ENCODE results near the gene PARD3. TPM values are rescaled to one million over a fixed set of nuclear protein-coding genes. Genes with fewer than 3 reads are reported as not detected.

Gene PARD3
- total and polyA plus RNA-seq, 2 donors (not counting 1 experiment from before 2014, with no cell fraction given) = 24.0 to 46.4 TPM

DNA sequence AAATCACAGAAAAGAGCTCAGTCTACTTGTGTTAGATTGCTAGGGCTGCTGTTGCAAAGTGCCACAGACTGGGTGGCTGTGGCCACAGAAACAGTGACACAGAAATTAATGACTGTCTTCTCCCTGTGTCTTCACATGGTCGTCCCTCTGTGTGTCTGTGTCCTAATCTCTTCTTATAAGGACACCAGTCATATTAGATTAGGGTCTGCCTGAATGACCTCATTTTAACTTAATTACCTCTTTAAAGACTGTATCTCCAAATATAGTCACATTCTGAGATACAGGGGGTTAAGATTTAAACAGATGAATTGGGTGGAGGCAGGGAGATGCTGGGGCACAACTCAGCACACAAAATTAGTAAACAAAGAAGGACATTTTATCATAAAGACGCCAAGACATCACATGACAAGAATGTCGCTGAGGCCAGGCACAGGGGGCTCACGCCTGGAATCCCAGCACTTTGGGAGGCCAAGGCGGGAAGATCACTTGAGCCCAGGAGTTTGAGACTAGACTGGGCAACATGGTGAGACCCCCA, 23.3 kb upstream of the PARD3 start:
- Histone ChIP-seq H3K36me3 (ENCODE audit: control insufficient read depth, insufficient read depth, low read length) (no peaks in the 10 kb centered on the region), H3K9ac (ENCODE audit: insufficient read depth, low read length) (no peak overlapping the region), H2AFZ (ENCODE audit: low read length) (no peak overlapping the region), H3K4me1 (ENCODE audit: control insufficient read depth, extremely low read depth, insufficient read depth, low read length) (no peaks in the 10 kb centered on the region), H3K4me2 (ENCODE audit: extremely low read depth, insufficient read depth, low read length) (no peak overlapping the region), H3K9me3 (ENCODE audit: control insufficient read depth, insufficient read depth, low read depth, low read length) (no peaks in the 10 kb centered on the region), H3K4me3 (replicated peaks in 1 of 4; ENCODE audit: control extremely low read depth in 1 of 4, insufficient read depth in 1 of 4, low read depth in 3 of 4, low read length in 4 of 4) (no peak overlapping the region), H4K20me1 (ENCODE audit: control insufficient read depth, extremely low read depth, insufficient read depth, low read length) (no peaks in the 10 kb centered on the region), H3K79me2 (ENCODE audit: control insufficient read depth, insufficient read depth, low read length) (no peaks in the 10 kb centered on the region), H3K27me3 (ENCODE audit: control insufficient read depth, insufficient read depth, low read length) (peaks cover 4% of the 10 kb centered on the region), H3K27ac (ENCODE audit: insufficient read depth, low read length) (no peak overlapping the region)
- DNase-seq (ENCODE audit: low read depth in 2 of 2) = no peak
- no peak for TF ChIP-seq EZH2 (IDR thresholded peaks at IDR 0.05; ENCODE audit: low read length, missing control alignments)
- TF ChIP-seq, protein P1, sequence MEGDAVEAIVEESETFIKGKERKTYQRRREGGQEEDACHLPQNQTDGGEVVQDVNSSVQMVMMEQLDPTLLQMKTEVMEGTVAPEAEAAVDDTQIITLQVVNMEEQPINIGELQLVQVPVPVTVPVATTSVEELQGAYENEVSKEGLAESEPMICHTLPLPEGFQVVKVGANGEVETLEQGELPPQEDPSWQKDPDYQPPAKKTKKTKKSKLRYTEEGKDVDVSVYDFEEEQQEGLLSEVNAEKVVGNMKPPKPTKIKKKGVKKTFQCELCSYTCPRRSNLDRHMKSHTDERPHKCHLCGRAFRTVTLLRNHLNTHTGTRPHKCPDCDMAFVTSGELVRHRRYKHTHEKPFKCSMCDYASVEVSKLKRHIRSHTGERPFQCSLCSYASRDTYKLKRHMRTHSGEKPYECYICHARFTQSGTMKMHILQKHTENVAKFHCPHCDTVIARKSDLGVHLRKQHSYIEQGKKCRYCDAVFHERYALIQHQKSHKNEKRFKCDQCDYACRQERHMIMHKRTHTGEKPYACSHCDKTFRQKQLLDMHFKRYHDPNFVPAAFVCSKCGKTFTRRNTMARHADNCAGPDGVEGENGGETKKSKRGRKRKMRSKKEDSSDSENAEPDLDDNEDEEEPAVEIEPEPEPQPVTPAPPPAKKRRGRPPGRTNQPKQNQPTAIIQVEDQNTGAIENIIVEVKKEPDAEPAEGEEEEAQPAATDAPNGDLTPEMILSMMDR (conservative IDR thresholded peaks at IDR 0.05 in 1 of 2, IDR thresholded peaks at IDR 0.05 in 1 of 2; ENCODE audit: low read depth in 1 of 2, low read length in 2 of 2) = no peak

DNA sequence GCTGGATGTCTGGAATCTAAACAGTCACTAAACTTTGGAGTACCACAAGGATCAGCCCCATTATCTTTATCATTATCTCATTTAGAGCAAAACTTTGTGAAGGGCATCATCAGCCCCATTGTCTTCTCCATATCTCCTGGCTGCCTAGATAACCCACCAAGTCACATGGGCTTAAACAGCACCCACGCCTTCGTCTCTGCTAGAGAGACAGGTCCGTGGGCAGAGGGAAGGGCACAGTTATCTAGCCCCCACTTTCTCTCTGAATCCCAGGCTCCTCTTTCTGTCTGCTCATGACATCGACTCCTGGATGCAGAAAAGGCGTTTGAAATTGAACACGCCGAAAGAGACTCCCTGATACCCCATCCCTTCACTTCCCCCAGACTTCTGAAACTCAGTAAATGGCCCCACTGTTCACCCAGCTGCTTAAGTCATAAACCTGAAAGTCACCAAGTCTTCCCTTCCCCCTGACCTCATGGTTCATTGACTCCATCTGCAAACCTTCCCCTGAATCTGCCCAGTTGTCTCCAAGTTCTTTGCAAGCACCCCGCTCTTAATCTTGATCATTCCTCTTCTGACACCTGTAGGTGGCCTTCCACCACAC, 20.9 kb upstream of the PARD3 start:
- Histone ChIP-seq H3K9ac (ENCODE audit: insufficient read depth, low read length) (no peak overlapping the region), H4K20me1 (ENCODE audit: control insufficient read depth, extremely low read depth, insufficient read depth, low read length) (no peaks in the 10 kb centered on the region), H3K27ac (ENCODE audit: insufficient read depth, low read length) (no peak overlapping the region), H3K4me3 (replicated peaks in 1 of 4; ENCODE audit: control extremely low read depth in 1 of 4, insufficient read depth in 1 of 4, low read depth in 3 of 4, low read length in 4 of 4) (no peak overlapping the region), H3K4me1 (ENCODE audit: control insufficient read depth, extremely low read depth, insufficient read depth, low read length) (no peaks in the 10 kb centered on the region), H2AFZ (ENCODE audit: low read length) (no peak overlapping the region), H3K36me3 (ENCODE audit: control insufficient read depth, insufficient read depth, low read length) (no peaks in the 10 kb centered on the region), H3K27me3 (ENCODE audit: control insufficient read depth, insufficient read depth, low read length) (peaks cover 4% of the 10 kb centered on the region), H3K9me3 (ENCODE audit: control insufficient read depth, insufficient read depth, low read depth, low read length) (no peaks in the 10 kb centered on the region), H3K79me2 (ENCODE audit: control insufficient read depth, insufficient read depth, low read length) (no peaks in the 10 kb centered on the region), H3K4me2 (ENCODE audit: extremely low read depth, insufficient read depth, low read length) (no peak overlapping the region)
- no peak for DNase-seq (ENCODE audit: low read depth in 2 of 2)
- TF ChIP-seq EZH2 (IDR thresholded peaks at IDR 0.05; ENCODE audit: low read length, missing control alignments) = no peak
- TF ChIP-seq, protein P1 (conservative IDR thresholded peaks at IDR 0.05 in 1 of 2, IDR thresholded peaks at IDR 0.05 in 1 of 2; ENCODE audit: low read depth in 1 of 2, low read length in 2 of 2) = no peak

DNA sequence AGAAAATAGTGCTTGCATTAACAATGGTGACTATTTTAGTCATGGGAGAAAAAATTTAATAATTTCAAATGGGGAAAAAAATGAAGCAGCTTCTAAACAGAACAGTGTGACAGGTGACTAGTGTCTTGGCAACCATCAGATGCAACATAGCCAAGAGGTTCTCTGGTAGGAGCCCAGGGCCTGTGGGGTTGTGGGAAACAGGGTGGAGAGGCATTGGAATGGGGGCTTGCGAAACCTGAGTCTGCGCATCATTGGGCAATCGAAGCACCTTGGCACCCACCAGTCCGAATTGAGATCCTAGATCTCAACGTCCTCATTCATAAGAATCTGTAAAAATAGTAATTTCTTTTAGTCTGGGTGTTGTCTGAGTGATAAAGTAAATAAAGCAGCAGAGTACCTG, 19.2 kb upstream of the PARD3 start:
- H3K4me3 ChIP-seq (replicated peaks in 1 of 4; ENCODE audit: control extremely low read depth in 1 of 4, insufficient read depth in 1 of 4, low read depth in 3 of 4, low read length in 4 of 4) = no peak overlapping the region
- no peaks in the 10 kb centered on the region for H3K4me1 ChIP-seq (ENCODE audit: control insufficient read depth, extremely low read depth, insufficient read depth, low read length)
- H3K27me3 ChIP-seq (ENCODE audit: control insufficient read depth, insufficient read depth, low read length) = peaks cover 4% of the 10 kb centered on the region
- no peaks in the 10 kb centered on the region for H3K79me2 ChIP-seq (ENCODE audit: control insufficient read depth, insufficient read depth, low read length)
- H3K4me2 ChIP-seq (ENCODE audit: extremely low read depth, insufficient read depth, low read length) = no peak overlapping the region
- no peak overlapping the region for H2AFZ ChIP-seq (ENCODE audit: low read length)
- TF ChIP-seq, protein P1 (conservative IDR thresholded peaks at IDR 0.05 in 1 of 2, IDR thresholded peaks at IDR 0.05 in 1 of 2; ENCODE audit: low read depth in 1 of 2, low read length in 2 of 2) = no peak
- TF ChIP-seq EZH2 (IDR thresholded peaks at IDR 0.05; ENCODE audit: low read length, missing control alignments) = no peak
- no peaks in the 10 kb centered on the region for H4K20me1 ChIP-seq (ENCODE audit: control insufficient read depth, extremely low read depth, insufficient read depth, low read length)
- no peak overlapping the region for H3K9ac ChIP-seq (ENCODE audit: insufficient read depth, low read length)
- no peak overlapping the region for H3K27ac ChIP-seq (ENCODE audit: insufficient read depth, low read length)
- H3K36me3 ChIP-seq (ENCODE audit: control insufficient read depth, insufficient read depth, low read length) = no peaks in the 10 kb centered on the region
- DNase-seq (ENCODE audit: low read depth in 2 of 2) = no peak
- H3K9me3 ChIP-seq (ENCODE audit: control insufficient read depth, insufficient read depth, low read depth, low read length) = no peaks in the 10 kb centered on the region

Measured in fibroblast of lung (primary cell).